GM19468 (cell line): ENCODE results near the gene ZNF566.

Experiments
- ATAC-seq: cut with Tn5 transposase; IDR thresholded peaks from one replicate; pipeline ENCODE4 v1.9.1; 2021; ENCODE audit warnings: mild to moderate bottlenecking, moderate library complexity, moderate number of reproducible peaks; ENCODE audit not compliant: unreplicated experiment; ENCODE audit errors: extremely low read depth

Gene ZNF566

GRCh38 chr19:36456831-36457230 is 32.5 kb downstream of the ZNF566 start:
- ATAC-seq, result no peak

GRCh38 chr19:36449059-36449670 is 40.2 kb downstream of the ZNF566 start:
- no peak for ATAC-seq

DNA sequence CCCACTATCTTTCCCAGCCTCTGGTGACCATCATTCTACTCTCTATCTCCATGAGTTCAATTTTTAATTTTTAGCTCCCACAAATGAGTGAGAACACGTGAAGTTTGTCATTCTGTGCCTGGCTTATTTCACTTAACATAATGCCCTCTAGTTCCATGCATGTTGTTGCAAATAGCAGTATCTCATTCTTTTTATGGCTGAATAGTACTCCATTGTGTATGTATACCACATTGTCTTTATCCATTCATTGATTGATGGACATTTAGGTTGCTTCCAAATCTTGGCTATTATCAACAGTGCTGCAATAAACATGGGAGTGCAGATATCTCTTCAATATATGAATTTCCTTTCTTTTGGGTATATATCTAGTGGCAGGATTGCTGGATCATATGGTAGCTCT is 48.0 kb downstream of the ZNF566 start:
- no peak for ATAC-seq

- no peak for ATAC-seq
Observed at GRCh38 chr19:36436531-36436930, 52.8 kb downstream of the ZNF566 start.

- ATAC-seq, result no peak
Observed at GRCh38 chr19:36423925-36424324, 65.4 kb downstream of the ZNF566 start.

GRCh38 chr19:36421749-36422481 is 67.4 kb downstream of the ZNF566 start:
- ATAC-seq, result no peak

GRCh38 chr19:36420961-36421748 is 68.2 kb downstream of the ZNF566 start:
- ATAC-seq, result no peak

DNA sequence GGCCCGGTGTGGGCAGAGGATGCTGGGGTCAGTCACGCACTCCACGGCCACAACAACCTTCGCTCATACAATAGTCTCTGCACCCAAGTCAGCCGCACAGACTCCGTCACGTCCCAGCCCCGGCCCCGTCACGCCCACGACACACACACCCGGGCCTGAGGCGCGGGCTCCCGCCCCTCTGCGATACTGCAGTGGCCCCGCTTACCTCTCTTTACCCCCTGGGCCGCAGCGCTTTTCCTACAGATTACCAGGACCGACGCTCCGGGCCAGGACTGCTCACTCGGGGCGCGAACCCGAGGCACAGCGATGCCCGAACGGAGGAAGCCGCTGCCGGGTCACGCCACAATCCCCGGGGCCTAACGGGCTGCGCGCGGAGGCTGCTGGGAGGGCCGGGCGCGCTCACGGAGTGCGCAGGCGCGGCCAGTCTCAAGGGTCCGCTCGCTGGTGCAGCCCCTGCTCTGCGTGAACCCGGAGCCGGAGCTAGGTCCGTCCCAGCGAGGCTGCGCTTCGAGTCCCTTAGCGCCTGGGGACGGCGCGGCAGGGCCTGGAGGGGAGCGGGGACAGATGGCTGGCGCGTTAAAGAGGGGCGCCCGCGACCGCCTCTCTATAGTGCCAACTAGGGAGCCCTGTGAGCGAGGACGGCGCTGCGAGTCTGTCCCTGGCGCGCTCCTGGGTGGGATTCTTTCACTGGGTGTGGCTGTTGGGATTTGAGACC is 70.9 kb downstream of the ZNF566 start, which contains the start of gene ZFP82:
Gene ZFP82, minus strand, starts transcription at position 358 of the 715 bp plus-strand sequence. CDS start 8,855 bp downstream, outside the sequence.
- peak; percentile 61 for ATAC-seq

- no peak for ATAC-seq
Observed at GRCh38 chr19:36417752-36418286, 71.5 kb downstream of the ZNF566 start.

GRCh38 chr19:36409841-36410240 is 79.5 kb downstream of the ZNF566 start:
- no peak for ATAC-seq

GRCh38 chr19:36408101-36408500 is 81.3 kb downstream of the ZNF566 start:
- ATAC-seq, result no peak

GRCh38 chr19:36404498-36404897 is 84.9 kb downstream of the ZNF566 start:
- ATAC-seq, result no peak

- ATAC-seq, result no peak
Observed at GRCh38 chr19:36401475-36401874, 87.9 kb downstream of the ZNF566 start.

DNA sequence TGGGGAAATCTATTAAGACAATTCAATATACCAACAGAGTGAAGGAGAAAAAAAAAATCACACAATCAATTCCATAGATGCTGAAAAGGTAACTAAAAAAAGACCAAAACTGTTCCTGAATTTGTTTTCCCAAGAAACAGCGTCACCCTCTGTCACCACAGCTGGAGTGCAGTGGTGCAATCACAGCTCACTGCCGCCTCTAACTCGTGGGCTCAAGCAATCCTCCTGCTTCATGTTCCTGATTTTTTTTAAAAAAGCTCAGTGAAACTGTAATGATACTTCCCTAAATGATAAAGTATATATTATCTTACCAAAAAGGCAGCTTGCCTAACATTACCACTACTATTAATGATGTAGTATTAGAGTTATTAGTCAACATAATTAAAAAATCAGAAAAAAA is 90.8 kb downstream of the ZNF566 start:
- ATAC-seq, result no peak
